Motor neuron (in vitro differentiated cells): ENCODE results near the gene MOV10. TPM values are rescaled to one million over a fixed set of nuclear protein-coding genes. Genes with fewer than 3 reads are reported as not detected.
A peak's percentile ranks its signal among the peaks of the same experiment; 100 is the strongest.
"Not testable (repeated sequence)": the region's sequence is repeated elsewhere in the genome, so short reads cannot be mapped to it uniquely, and the experiment has no call there.

Source experiments
- ATAC-seq, 8 experiments: fragments of 200-7000 bp; cut with Tn5 transposase; replicated peaks in 6 of 8; 2 replicates each; pipeline ENCODE4 v1.8.0; 2021; ENCODE audit warnings: mild to moderate bottlenecking in 8 of 8, moderate library complexity in 8 of 8
- H3K27ac ChIP-seq, 2 donors: fragments of 250-450 bp; sonication (Bioruptor Pico); 2 replicates each; pipeline ENCODE4 v1.9.0; 2021; ENCODE audit warnings: antibody characterized with exemption in 2 of 2, mild to moderate bottlenecking in 2 of 2, moderate library complexity in 1 of 2
- H3K4me1 ChIP-seq, 2 donors: fragments of 250-450 bp; sonication (Bioruptor Pico); replicated peaks in 1 of 2; 2 replicates each; pipeline ENCODE4 v1.6.1; 2021; ENCODE audit warnings: antibody characterized with exemption in 2 of 2, mild to moderate bottlenecking in 2 of 2, moderate library complexity in 1 of 2
- H3K4me3 ChIP-seq, 5 donors: fragments of 250-450 bp; sonication (Bioruptor Pico); 2 replicates each; pipeline ENCODE4 v1.9.0; 2021; ENCODE audit warnings: antibody characterized with exemption in 5 of 5, mild to moderate bottlenecking in 5 of 5, moderate library complexity in 4 of 5
- WGBS, 10 experiments: fragments of 450-650 bp; shearing (Covaris generic); methylation state at CpG; one replicate each; pipeline ENCODE4 v1.0.0; 2022; 5-methylcytosine and 5-hydroxymethylcytosine counted together
- in situ Hi-C, 9 experiments: fragments of 400-800 bp; cut with MboI; loops; one replicate each; pipeline ENCODE4 v1.15.0; 2021; ENCODE audit warnings: low sequenced_read_pairs in 9 of 9, low pct_unique_long_range_greater_than_20kb in 2 of 9; ENCODE audit not compliant: unreplicated experiment in 9 of 9
- total RNA-seq, 8 experiments: library from RNA; unstranded; fragments of 300-600 nt; gene quantifications; 2 replicates each; pipeline versions ENCODE4 v1.2.3 to v1.2.4, GENCODE V29; 2022

MOV10 gene
- total RNA-seq = 10 to 100 TPM in 7 of 8 experiments, 1 to 10 TPM in 1; 8.8 to 74.7 (median 28.3) TPM

- ATAC-seq = peak; percentile 57 to 73 (median 62)
- Histone ChIP-seq H3K4me3 (peak within 1 kb of the TSS; percentile 47 to 79 (median 61)), H3K4me1 (peaks cover 5 to 19% of the 10 kb centered on the region in 2 donors), H3K27ac (peak within 1 kb of the TSS in 1 of 2 donors; percentile 85)
- WGBS, 10 experiments = 0% methylated on average over 1 to 8 of the region's 30 CpGs; no CpG with 5 or more reads in 8 of the 10 experiments
- in situ Hi-C loops = no loop called here
Measured at GRCh38 chr1:112674440-112674985, at the start of gene MOV10. Gene MOV10, plus strand, starts transcription at chr1:112674659. Its CDS starts 254 bp downstream, at chr1:112674913.

GRCh38 chr1:112625696-112626095 lies 48.8 kb upstream of the MOV10 start:
- 95 to 100% (median 100%) methylated on average over 1 to 2 of the region's 2 CpGs; no CpG with 5 or more reads in 7 of the 10 experiments for WGBS, 10 experiments
- in situ Hi-C loops = no loop called here
- peak in 3 of 8 experiments; percentile 28 to 46 (median 41) for ATAC-seq
- Histone ChIP-seq H3K4me1 (peaks cover 13 to 14% of the 10 kb centered on the region in 2 donors), H3K27ac (no peak overlapping the region), H3K4me3 (no peak overlapping the region)

DNA sequence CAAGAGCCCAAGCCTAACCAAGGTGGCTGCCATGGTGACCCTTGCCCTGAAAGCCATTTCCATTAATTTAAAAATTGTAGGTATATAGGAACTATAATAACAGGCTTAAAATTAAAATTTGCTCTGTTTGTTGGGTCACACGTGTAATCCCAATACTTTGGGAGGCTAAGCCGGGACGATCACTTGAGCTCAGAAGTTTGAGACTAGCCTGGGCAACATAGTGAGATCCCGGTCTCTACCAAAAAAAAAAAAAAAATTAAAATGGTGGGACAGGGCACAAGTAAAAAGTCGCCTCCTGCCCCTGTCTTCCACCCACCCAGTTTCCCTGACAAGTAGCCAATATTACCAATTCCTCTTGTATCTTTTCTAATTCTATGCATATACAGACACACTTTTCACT lies 48.3 kb upstream of the MOV10 start:
- H3K27ac ChIP-seq = no peak overlapping the region
- ATAC-seq = no peak
- in situ Hi-C loops = no loop called here
- peaks cover 8 to 9% of the 10 kb centered on the region in 2 donors for H3K4me1 ChIP-seq
- 86 to 98% (median 96%) methylated on average over 1 to 5 of the region's 5 CpGs; no CpG with 5 or more reads in 1 of the 10 experiments for WGBS, 10 experiments
- no peak overlapping the region for H3K4me3 ChIP-seq

- in situ Hi-C loops = no loop called here
- ATAC-seq = no peak
Measured at GRCh38 chr1:112626887-112627286, 47.6 kb upstream of the MOV10 start.

DNA sequence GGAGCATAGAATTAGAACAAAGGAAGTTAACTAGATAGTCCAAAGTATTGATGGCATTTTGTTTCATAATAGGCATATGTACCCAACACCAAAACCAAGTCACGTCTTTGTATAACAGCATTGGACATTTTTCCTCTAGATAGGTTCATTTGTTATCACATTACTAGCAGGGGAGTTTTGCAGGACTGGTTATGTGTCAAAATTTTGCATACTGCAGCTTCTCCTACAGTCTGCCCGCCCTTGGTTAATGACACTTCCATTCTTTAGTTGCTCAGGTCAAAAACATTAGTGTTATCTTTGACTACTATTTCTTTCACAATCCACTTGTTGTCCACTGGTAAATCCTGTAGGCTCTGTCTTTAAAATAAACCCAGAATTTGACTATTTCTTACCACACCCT lies 45.9 kb upstream of the MOV10 start:
- Histone ChIP-seq H3K4me1 (no peaks in the 10 kb centered on the region), H3K27ac (no peak overlapping the region), H3K4me3 (no peak overlapping the region)
- 0 to 100% (median 97%) methylated on average over 1 to 2 of the region's 2 CpGs; no CpG with 5 or more reads in 1 of the 10 experiments for WGBS, 10 experiments
- in situ Hi-C loops = no loop called here
- no peak for ATAC-seq

More at GRCh38 chr1:112626887-112627286, 47.6 kb upstream of the MOV10 start:
- Histone ChIP-seq H3K4me3 (no peak overlapping the region), H3K27ac (no peak overlapping the region), H3K4me1 (peaks cover 1 to 3% of the 10 kb centered on the region in 2 donors)

DNA sequence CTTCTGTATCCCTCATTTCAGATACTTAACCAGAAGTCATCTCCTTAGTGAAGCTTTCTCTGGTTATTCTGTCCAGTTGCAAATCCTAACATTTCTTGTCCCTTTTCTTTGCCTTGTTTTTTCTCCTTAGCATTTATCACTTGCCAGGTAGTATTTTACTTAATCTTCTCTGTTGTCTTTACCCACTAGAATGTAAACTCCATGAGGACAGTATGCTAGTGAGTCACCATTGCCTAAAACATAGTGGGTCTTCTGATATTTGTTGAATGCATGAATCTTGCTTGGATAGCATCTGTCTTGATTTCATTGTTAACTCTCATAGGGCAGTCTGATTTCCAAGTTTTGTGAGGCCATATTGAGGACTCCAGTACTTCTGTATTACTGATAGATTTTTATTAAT lies 45.2 kb upstream of the MOV10 start:
- Histone ChIP-seq H3K4me1 (no peaks in the 10 kb centered on the region), H3K4me3 (no peak overlapping the region), H3K27ac (no peak overlapping the region)
- no peak for ATAC-seq
- in situ Hi-C loops = no loop called here

GRCh38 chr1:112633628-112634027 lies 40.8 kb upstream of the MOV10 start:
- in situ Hi-C loops = no loop called here
- ATAC-seq = no peak
- Histone ChIP-seq H3K27ac (no peak overlapping the region), H3K4me3 (no peak overlapping the region), H3K4me1 (peaks cover 0 to 4% of the 10 kb centered on the region in 2 donors)
- 78 to 100% (median 93%) methylated on average over 1 to 2 of the region's 2 CpGs for WGBS, 10 experiments

GRCh38 chr1:112634367-112634766 lies 40.1 kb upstream of the MOV10 start:
- in situ Hi-C loops = no loop called here
- Histone ChIP-seq H3K27ac (no peak overlapping the region), H3K4me1 (peaks cover 0 to 4% of the 10 kb centered on the region in 2 donors), H3K4me3 (no peak overlapping the region)
- ATAC-seq = no peak

DNA sequence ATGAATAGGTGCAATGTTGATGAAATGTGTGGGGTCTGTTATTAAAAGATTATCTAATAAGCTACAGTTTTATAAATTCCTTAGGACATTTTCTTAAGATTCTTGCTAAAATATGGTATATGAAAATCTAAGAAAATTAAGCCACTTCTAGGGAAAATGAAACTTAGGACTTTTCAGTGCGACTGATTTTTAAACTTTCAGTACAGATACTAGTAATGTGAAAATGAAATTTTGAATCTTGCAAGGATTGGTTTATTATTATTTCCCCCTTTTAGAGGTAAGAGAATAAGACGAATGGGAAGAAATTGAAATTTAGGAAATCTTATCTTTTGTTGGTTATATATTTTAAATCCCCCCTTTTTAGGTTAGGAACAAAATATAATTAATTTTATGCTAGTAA lies 38.4 kb upstream of the MOV10 start:
- Histone ChIP-seq H3K4me3 (no peak overlapping the region), H3K27ac (no peak overlapping the region), H3K4me1 (peaks cover 0 to 4% of the 10 kb centered on the region in 2 donors)
- WGBS, 10 experiments = 64 to 100% (median 94%) methylated on average over 2 of the region's 2 CpGs
- ATAC-seq = no peak
- in situ Hi-C loops = no loop called here

- no peak overlapping the region for H3K4me3 ChIP-seq
- peaks cover 0 to 4% of the 10 kb centered on the region in 2 donors for H3K4me1 ChIP-seq
- ATAC-seq = peak in 3 of 8 experiments; percentile 51 to 64 (median 63)
- no peak overlapping the region for H3K27ac ChIP-seq
- in situ Hi-C loops = no loop called here
Measured at GRCh38 chr1:112636597-112637253, 37.7 kb upstream of the MOV10 start.

GRCh38 chr1:112637254-112638109 lies 37.0 kb upstream of the MOV10 start:
- in situ Hi-C loops = no loop called here
- WGBS, 10 experiments = 84 to 100% (median 92%) methylated on average over 1 to 4 of the region's 4 CpGs; no CpG with 5 or more reads in 1 of the 10 experiments

GRCh38 chr1:112638110-112638428 lies 36.4 kb upstream of the MOV10 start:
- peaks cover 0 to 4% of the 10 kb centered on the region in 2 donors for H3K4me1 ChIP-seq
- WGBS, 10 experiments = 88 to 100% (median 100%) methylated on average over 1 of the region's 1 CpG; no CpG with 5 or more reads in 4 of the 10 experiments
- no peak overlapping the region for H3K27ac ChIP-seq
- peak in 3 of 8 experiments; percentile 17 to 44 (median 38) for ATAC-seq
- H3K4me3 ChIP-seq = no peak overlapping the region
- in situ Hi-C loops = no loop called here

More at GRCh38 chr1:112637254-112638109, 37.0 kb upstream of the MOV10 start:
- peak in 6 of 8 experiments; percentile 38 to 84 (median 42) for ATAC-seq
- Histone ChIP-seq H3K4me1 (peaks cover 0 to 4% of the 10 kb centered on the region in 2 donors), H3K27ac (no peak overlapping the region), H3K4me3 (no peak overlapping the region)

GRCh38 chr1:112640437-112640836 lies 34.0 kb upstream of the MOV10 start:
- H3K4me3 ChIP-seq, H3K4me1 ChIP-seq, ATAC-seq, in situ Hi-C loops, H3K27ac ChIP-seq: not testable (repeated sequence)
- no CpG with 5 or more reads among the region's 23 CpGs for WGBS, 10 experiments
